NCI-H526 treated with DMSO at 0.1 percent for 48 hours (cell line): ENCODE results near the gene COL4A3.
A peak's percentile ranks its signal among the peaks of the same experiment; 100 is the strongest.

ENCODE experiments used
- DNase-seq: peaks from one replicate; lab custom pipeline; 2025; lab: John Stamatoyannopoulos, UW

COL4A3 gene

GRCh38 chr2:227163998-227164762 lies at the start of gene COL4A3, which contains the start of gene COL4A4:
Gene COL4A3 (plus strand): TSS chr2:227164624. CDS start chr2:227164727, 103 bp downstream.
Gene COL4A4 (minus strand): TSS chr2:227164205. CDS start chr2:227147483, 16,722 bp downstream.
- DNase-seq, result no peak

DNA sequence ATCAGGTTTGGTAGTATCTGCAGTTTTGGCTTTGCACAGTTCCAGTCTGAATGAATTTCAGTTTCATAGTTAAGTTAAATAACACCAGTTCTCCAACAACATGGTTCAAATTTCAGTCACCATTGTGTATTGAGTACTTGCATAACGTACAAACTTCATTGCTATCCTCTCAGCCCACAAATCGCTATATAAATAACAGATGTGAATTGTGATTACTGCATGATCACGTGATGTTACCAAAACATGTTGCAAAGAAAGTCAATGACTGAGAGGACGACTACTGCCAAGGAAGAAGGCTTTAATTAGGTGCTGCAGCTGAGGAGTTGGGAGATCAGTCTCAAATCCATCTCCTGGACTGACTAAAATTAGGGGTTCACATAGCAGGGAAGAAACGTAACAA lies 48.7 kb upstream of the COL4A3 start:
- no peak for DNase-seq

GRCh38 chr2:227117027-227117426 lies 47.4 kb upstream of the COL4A3 start:
- DNase-seq, result no peak

DNA sequence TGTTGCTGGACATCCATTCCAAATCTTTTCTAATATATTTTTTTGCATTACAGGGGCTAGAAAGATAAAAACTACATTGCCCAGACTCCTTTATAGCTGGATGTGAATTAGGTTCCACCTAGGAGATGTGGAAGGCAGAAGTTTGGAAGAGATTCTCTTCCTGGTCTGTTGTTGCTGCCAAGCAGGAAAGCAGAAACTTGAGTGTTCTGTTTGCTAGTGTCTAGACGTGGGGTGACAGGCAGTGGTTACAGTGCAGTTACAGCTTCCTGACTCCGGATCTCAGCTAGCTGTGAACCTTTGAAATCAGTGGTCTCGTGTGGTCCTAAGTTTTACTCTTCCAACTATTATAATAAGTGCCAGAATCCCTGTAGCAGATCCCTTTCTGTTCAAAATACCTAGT lies 46.6 kb upstream of the COL4A3 start:
- no peak for DNase-seq

GRCh38 chr2:227118353-227118752 lies 46.1 kb upstream of the COL4A3 start:
- DNase-seq, result no peak

DNA sequence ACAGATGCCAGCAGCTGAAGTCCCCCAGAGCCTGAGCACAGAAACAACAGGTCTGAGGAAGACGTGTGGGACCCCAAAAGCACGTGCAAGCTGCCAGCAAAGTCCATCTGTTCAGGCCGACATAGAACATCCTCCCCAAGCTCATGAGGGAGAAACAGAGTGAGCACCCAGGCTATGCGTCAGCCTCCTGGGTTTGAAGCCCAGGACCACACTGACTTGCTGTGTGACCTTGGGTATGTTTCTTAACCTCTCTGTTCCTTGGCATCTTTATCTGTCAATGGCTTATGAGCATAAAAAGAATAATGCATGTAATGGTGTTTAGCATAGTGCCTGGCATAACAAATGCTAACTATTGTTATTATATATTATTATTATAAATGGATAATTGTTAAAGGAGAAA lies 40.7 kb upstream of the COL4A3 start:
- DNase-seq, result no peak

DNA sequence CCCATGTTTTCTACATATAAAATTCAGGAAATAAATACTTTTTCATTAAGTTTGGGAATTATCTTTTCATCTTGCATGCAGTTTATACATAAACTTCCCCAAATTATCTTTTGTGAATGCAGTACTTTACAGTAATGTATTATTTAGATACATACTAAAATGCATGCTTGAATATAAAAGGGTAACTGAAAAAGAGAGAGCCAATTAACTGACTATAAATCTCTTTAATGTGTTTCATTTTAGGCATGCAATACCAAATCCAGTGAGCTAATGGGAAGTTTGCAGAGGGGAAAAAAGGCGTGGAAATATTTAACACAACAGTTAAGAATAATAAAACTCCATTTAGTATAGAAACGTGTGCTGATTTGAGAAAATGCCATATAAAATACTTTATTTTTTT lies 39.6 kb upstream of the COL4A3 start:
- no peak for DNase-seq

GRCh38 chr2:227125506-227125905 lies 38.9 kb upstream of the COL4A3 start:
- no peak for DNase-seq

GRCh38 chr2:227127201-227127600 lies 37.2 kb upstream of the COL4A3 start:
- no peak for DNase-seq

DNA sequence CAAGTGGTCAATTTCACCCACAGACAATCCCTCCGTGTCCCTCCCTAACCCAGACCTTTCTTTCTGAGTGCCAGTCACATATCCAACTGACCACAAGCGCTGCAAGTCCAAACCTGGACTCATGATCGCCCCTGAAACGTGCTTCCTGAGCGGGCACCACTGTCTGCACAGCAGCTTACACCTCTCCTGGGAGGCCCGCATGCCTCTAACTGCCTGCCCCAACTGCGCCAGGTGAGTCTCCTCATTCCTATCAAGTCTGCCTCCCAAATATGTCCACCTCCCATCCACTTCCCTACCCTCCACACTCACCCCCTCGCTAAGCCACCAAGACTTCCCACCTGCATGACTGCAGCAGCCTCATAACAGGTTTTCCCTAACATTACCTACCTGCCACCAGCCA lies 33.8 kb upstream of the COL4A3 start:
- DNase-seq, result no peak

GRCh38 chr2:227132986-227133385 lies 31.4 kb upstream of the COL4A3 start:
- no peak for DNase-seq

GRCh38 chr2:227134591-227134990 lies 29.8 kb upstream of the COL4A3 start:
- DNase-seq, result no peak

DNA sequence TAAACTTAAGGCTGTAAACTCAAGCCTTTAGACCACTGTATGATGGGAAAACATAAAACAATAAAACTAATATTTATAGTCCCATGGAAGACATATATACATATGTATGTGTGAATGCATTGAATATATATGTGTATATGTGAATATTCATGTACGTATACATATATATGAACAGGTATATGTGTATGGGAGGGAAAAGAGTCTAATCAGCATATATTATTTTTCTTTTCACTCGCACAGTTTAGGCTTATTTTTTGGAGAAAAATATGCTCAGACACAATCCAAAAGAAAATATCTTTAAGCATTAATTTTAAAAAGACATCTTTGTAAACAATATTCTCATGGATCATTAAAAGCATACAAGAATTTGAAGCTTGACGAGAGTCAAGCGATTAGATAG lies 23.1 kb upstream of the COL4A3 start:
- no peak for DNase-seq

GRCh38 chr2:227143895-227144294 lies 20.5 kb upstream of the COL4A3 start:
- no peak for DNase-seq

GRCh38 chr2:227146456-227146855 lies 18.0 kb upstream of the COL4A3 start:
- no peak for DNase-seq

GRCh38 chr2:227147023-227147422 lies 17.4 kb upstream of the COL4A3 start:
- no peak for DNase-seq

- DNase-seq, result no peak
Observed at GRCh38 chr2:227148106-227148505, 16.3 kb upstream of the COL4A3 start.

DNA sequence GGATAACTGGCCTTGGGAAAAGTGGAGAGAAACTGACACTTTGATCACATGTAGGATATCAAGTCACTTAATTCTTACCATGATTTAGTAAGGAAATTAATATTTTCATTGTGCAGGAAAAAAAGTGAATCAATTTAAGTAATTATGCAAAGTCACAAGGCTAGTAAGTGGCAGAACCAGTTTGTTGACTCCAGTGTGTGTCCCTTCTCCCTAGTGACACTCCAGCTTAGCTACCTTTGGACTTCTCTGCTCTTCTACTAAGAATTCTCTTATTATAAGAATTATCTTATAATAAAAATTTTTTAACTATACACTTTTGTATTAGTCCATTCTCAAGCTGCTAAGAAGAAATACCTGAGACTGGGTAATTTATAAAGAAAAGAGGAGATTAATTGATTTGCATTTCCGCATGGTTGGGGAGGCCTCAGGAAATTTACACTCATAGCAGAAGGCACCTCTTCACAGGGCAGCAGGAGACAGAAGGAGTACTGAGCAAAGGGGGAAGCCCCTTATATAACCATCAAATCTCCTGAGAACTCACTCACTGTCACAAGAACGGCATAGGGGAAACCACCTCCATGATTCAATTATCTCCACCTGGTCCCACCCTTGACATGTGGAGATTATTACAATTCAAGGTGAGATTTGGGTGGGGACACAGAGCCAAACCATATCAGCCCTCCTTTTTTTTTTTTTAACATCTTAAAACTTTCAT lies 14.0 kb upstream of the COL4A3 start:
- DNase-seq, result peak; percentile 12

- no peak for DNase-seq
Observed at GRCh38 chr2:227152093-227152766, 12.2 kb upstream of the COL4A3 start.

- DNase-seq, result no peak
Observed at GRCh38 chr2:227153307-227153706, 11.1 kb upstream of the COL4A3 start.

- no peak for DNase-seq
Observed at GRCh38 chr2:227153758-227154486, 10.5 kb upstream of the COL4A3 start.
